Measurements from ENCODE around the gene SPNS2. TPM values are rescaled to one million over a fixed set of nuclear protein-coding genes. Genes with fewer than 3 reads are reported as not detected.

Gene SPNS2
- total RNA-seq, 1 donor from 2014 or later: 12.2 TPM

DNA sequence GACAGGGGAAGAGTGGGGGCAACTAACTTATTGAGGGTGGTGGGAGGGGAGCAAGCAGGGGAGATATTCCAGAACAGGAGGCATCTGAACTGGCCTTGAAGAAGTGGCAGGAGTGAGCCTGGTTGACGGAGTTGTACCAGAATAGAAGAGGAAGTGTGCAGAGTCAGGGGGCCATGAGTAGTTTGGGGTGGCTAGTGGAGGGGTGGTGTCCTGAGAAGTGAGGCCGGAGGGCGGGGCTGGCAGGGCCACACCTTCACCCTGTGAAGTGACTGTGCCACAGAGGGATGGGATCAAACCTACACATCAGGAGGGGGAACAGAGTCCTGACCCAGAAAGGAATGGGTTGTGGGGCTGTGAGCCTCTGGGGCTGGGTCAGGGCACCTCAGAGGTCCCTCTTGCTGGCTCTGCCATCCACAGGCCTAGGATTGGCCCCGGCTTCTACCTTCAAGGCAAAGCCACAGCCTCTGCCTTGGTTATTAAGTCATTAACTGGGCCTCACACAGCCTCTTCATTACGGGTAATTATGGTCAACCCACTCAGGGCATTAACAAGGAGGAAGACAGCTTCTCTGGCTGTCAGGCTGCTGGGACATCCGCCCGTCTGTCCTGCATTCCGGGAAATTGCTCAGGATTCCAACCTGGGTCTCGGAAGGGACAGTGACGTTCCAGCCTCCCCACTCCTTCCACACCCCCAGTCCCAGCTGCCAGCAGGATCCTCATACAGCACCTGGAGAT, 12.7 kb downstream of the SPNS2 start:
- no peaks in the 10 kb centered on the region for H3K36me3 Mint-ChIP-seq
- TF ChIP-seq, protein P1, sequence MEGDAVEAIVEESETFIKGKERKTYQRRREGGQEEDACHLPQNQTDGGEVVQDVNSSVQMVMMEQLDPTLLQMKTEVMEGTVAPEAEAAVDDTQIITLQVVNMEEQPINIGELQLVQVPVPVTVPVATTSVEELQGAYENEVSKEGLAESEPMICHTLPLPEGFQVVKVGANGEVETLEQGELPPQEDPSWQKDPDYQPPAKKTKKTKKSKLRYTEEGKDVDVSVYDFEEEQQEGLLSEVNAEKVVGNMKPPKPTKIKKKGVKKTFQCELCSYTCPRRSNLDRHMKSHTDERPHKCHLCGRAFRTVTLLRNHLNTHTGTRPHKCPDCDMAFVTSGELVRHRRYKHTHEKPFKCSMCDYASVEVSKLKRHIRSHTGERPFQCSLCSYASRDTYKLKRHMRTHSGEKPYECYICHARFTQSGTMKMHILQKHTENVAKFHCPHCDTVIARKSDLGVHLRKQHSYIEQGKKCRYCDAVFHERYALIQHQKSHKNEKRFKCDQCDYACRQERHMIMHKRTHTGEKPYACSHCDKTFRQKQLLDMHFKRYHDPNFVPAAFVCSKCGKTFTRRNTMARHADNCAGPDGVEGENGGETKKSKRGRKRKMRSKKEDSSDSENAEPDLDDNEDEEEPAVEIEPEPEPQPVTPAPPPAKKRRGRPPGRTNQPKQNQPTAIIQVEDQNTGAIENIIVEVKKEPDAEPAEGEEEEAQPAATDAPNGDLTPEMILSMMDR (IDR thresholded peaks at IDR 0.05; ENCODE audit: unreplicated experiment): no peak
- peak overlapping the region; percentile 37 for H3K27ac Mint-ChIP-seq
- no peak for DNase-seq (ENCODE audit: low spot score in 2 of 2, unreplicated experiment in 2 of 2)
- no peaks in the 10 kb centered on the region for H3K27me3 Mint-ChIP-seq (ENCODE audit: low read depth)
- no peaks in the 10 kb centered on the region for H3K9me3 Mint-ChIP-seq
- no peak overlapping the region for H3K4me3 Mint-ChIP-seq
- peaks cover 30% of the 10 kb centered on the region for H3K4me1 Mint-ChIP-seq

DNA sequence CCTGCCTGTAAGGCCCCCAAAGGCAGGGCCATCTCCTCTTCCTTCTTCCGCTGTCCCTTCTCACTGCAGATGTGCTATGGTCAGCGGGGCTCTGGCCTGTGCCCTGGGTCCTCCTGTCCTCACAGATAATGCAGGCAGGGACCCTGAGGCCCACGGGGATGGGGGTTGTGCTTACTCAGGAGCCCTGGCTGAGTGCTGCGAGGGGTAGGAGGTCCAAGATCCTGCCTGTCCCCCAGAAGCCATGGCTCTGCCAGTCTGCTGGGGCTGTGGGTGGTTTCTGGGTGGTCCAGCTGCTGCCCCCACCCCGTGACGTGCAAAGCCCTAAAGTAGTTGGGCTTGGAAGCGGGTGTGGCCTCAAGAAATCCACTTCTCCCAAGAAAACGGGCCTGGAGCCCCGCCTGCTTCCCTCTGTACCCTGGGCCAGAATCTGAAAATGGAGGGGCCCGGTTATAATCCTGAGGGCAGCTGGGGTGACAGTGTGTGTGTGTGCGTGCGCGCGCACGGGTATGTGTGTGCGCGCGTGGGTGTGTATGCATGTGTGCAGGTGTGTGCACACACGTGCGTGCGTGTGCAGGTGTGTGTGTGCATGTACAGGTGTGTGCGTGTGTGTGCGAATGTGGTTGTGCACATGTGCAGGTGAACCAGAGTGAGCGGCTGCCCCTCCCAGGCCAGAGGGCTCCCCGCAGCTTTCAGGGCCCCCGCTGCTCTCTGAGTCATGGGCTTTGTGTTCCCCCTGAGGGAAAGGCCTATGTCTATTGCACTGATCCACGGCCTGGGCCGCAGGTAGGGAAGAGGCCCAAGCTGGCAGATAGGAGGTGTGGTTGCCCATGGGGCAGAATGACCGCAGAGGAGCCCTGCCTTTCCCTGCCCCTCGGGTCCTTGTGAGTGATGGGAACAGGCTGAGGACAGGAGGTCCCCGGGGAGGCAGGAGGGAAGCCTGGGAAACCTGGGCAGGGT, 13.8 kb downstream of the SPNS2 start:
- DNase-seq (ENCODE audit: low spot score in 2 of 2, unreplicated experiment in 2 of 2): no peak
- Mint-ChIP-seq H3K36me3 (peaks cover 1% of the 10 kb centered on the region), H3K27ac (peak overlapping the region; percentile 98), H3K9me3 (no peaks in the 10 kb centered on the region), H3K4me1 (peaks cover 37% of the 10 kb centered on the region), H3K27me3 (ENCODE audit: low read depth) (no peaks in the 10 kb centered on the region), H3K4me3 (no peak overlapping the region)
- TF ChIP-seq, protein P1 (IDR thresholded peaks at IDR 0.05; ENCODE audit: unreplicated experiment): no peak

DNA sequence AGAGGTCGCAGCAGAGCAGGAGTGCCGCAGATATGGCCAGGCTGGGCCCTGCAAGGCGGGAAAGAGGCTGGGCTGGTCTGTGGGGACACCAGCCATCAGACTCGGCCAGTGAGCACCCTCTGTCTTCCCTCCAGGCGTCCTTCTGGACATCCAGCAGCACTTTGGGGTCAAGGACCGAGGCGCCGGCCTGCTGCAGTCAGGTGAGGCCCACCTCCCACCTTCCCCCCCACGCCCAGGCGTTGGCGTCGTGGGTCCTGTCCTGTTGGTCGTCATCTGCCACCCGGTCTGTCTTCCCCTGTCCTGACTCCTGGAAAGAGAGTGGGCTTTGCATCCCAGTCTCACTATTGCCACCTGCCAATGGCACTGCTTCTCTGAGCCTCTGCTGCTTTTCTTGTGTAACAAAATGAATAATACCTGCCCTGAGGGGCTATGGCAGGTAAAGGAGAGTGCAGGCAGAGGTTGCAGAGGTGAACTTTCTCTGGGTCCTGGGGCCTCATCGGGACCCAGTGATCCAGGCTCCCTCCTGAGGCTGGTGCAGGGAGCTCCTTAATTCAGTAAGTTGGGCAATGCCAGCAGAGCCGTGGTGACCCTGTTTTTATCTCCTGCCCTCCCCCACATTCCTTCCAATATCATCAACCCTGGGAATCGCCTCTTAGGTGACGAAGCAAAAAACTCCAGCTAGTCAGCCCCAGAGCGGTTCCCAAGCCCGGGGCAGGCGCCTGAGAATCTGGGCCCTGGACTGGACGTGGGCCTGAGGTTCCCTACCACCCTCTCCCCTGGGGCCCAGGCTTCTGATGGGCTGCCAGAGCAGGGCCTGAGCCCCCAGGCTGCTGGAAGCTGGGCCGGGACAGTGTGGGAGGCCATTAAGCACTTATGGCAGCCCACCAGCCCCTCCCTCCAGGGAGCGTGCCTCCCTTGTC, 14.7 kb downstream of the SPNS2 start:
- DNase-seq (ENCODE audit: low spot score in 2 of 2, unreplicated experiment in 2 of 2): peak in 1 of 2 experiments; percentile 45
- TF ChIP-seq, protein P1 (IDR thresholded peaks at IDR 0.05; ENCODE audit: unreplicated experiment): no peak
- Mint-ChIP-seq H3K27me3 (ENCODE audit: low read depth) (no peaks in the 10 kb centered on the region), H3K4me3 (peak overlapping the region; percentile 12), H3K36me3 (peaks cover 1% of the 10 kb centered on the region), H3K9me3 (no peaks in the 10 kb centered on the region), H3K4me1 (peaks cover 39% of the 10 kb centered on the region), H3K27ac (peak overlapping the region; percentile 98)

DNA sequence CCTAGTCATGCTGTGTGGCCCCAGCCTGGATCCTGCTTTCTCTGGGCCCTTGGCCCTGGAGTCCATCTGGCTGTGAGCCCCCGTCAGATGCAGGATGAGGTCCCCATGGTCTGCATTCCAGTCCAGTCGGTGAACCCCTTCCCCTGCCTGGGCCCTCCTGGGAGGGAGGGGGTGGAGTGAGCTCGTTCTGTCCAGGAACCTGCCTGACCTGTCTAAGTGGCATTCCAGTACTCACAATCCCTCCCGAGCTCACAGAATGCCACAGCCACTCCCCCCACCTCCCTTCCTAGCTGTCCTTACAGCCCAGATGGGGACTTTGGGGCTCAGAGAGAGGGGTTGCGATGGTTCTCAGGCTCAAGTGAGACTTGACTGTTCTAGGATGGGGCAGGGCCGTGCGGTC, 15.5 kb downstream of the SPNS2 start:
- Mint-ChIP-seq H3K27ac (peak overlapping the region; percentile 98), H3K4me1 (peaks cover 39% of the 10 kb centered on the region), H3K36me3 (peaks cover 1% of the 10 kb centered on the region), H3K27me3 (ENCODE audit: low read depth) (no peaks in the 10 kb centered on the region), H3K9me3 (no peaks in the 10 kb centered on the region), H3K4me3 (no peak overlapping the region)
- peak; percentile 47 to 63 for DNase-seq (ENCODE audit: low spot score in 2 of 2, unreplicated experiment in 2 of 2)
- TF ChIP-seq, protein P1 (IDR thresholded peaks at IDR 0.05; ENCODE audit: unreplicated experiment): no peak

DNA sequence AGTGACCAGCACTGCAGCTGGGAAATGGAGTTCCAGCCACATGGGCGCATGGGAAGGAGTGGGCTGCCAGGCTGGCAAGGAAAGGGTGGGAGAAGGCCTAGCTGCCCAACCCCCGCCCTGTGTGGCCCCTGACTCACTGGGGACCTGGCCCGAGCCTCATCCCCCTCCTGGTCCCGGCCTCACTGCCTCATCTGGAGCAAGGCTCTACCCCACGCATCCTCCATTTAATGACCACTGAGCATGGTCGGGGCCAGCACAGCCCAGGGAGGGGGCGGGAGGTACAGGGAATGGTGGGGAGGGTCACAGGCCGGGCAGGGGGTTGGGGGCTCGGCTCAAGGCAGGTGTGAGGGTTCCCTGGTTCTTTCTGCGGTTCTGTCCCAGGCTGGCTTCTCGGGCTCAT, 16.1 kb downstream of the SPNS2 start:
- H3K36me3 Mint-ChIP-seq: peaks cover 1% of the 10 kb centered on the region
- DNase-seq (ENCODE audit: low spot score in 2 of 2, unreplicated experiment in 2 of 2): no peak
- no peak overlapping the region for H3K4me3 Mint-ChIP-seq
- peak overlapping the region; percentile 98 for H3K27ac Mint-ChIP-seq
- TF ChIP-seq, protein P1 (IDR thresholded peaks at IDR 0.05; ENCODE audit: unreplicated experiment): no peak
- no peaks in the 10 kb centered on the region for H3K27me3 Mint-ChIP-seq (ENCODE audit: low read depth)
- peaks cover 41% of the 10 kb centered on the region for H3K4me1 Mint-ChIP-seq
- H3K9me3 Mint-ChIP-seq: no peaks in the 10 kb centered on the region
